Measurements from ENCODE around the gene ATG2B. TPM values are rescaled to one million over a fixed set of nuclear protein-coding genes. Genes with fewer than 3 reads are reported as not detected.

Gene ATG2B
- total RNA-seq, 1 donor from 2014 or later, result 22.4 TPM

DNA sequence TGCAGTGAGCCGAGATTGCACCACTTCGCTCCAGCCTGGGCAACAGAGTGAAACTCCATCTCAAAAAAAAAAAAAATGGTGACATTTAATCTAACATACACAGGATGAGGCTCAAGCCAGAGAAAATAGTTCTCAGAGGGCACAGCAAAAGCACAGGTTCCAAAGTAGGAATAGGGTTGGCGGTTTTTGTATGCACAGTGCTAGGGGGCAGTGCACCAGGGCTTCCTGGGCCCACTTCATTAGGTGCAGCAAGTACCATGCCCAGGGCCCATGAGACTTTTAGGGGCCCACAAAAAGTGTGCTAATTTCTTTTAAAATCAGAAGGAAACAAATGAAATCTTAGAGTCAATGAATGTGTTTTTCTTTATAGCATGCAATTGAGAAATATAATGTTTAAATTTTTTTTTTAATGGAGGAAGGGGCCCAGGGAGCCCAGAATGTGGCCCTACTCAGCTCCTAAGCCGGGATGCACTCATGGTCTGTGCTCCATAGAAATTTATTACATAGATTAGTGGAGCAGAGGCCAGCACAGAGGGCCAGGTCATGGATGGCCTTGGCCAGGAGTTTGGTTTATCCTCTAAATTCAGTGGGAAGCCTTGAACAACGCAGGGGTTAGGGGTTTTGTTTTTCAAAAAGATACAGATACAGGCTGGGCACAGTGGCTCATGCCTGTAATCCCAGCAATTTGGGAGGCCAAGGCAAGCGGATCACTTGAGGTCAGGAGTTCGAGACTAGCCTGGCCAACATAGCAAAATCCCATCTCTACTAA is 31.1 kb upstream of the ATG2B start:
- Histone ChIP-seq H3K9me3 (no peaks in the 10 kb centered on the region), H3K27ac (no peak overlapping the region), H3K4me1 (peaks cover 14% of the 10 kb centered on the region), H3K27me3 (ENCODE audit: low read depth) (no peaks in the 10 kb centered on the region), H3K4me3 (no peak overlapping the region), H3K36me3 (no peaks in the 10 kb centered on the region)
- intact Hi-C loops (cut with DNase I), result no loop called here
- TF ChIP-seq, protein P1, sequence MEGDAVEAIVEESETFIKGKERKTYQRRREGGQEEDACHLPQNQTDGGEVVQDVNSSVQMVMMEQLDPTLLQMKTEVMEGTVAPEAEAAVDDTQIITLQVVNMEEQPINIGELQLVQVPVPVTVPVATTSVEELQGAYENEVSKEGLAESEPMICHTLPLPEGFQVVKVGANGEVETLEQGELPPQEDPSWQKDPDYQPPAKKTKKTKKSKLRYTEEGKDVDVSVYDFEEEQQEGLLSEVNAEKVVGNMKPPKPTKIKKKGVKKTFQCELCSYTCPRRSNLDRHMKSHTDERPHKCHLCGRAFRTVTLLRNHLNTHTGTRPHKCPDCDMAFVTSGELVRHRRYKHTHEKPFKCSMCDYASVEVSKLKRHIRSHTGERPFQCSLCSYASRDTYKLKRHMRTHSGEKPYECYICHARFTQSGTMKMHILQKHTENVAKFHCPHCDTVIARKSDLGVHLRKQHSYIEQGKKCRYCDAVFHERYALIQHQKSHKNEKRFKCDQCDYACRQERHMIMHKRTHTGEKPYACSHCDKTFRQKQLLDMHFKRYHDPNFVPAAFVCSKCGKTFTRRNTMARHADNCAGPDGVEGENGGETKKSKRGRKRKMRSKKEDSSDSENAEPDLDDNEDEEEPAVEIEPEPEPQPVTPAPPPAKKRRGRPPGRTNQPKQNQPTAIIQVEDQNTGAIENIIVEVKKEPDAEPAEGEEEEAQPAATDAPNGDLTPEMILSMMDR (IDR thresholded peaks at IDR 0.05), result no peak
- ATAC-seq (no peak), DNase-seq (no peak)

DNA sequence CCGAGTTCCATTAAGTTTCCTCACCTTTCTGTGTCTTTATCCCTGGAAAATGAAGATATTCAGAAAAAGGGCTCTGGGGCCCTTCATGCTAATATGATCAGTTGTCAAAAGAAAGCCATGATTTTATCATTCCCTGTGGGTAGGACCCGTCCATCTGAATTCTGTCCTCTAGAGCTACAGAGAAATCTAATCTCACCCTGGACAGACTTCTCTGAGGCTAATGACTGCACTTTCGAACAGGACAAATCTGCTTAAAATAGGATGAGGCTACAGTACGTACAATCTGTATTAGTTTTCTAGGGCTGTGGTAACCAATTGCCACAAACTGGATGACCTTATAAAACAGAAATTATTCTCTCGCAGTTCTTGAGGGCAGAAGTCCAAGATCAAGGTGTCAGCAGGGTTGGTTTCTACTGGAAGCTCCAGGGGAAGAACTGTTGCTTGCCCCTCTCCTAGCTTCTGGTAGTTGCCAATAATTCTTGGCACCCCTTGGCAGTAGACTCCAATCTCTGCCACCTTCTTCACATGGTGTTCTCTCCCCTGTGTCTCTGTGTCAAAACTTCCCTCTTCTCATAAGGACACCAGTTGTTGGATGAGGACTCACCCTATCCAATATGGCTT is 30.0 kb upstream of the ATG2B start:
- Histone ChIP-seq H3K4me1 (peaks cover 14% of the 10 kb centered on the region), H3K36me3 (no peaks in the 10 kb centered on the region), H3K4me3 (no peak overlapping the region), H3K9me3 (no peaks in the 10 kb centered on the region), H3K27me3 (ENCODE audit: low read depth) (no peaks in the 10 kb centered on the region), H3K27ac (no peak overlapping the region)
- DNase-seq (no peak), ATAC-seq (no peak)
- intact Hi-C loops (cut with DNase I), result no loop called here
- TF ChIP-seq, protein P1 (IDR thresholded peaks at IDR 0.05), result no peak

- Histone ChIP-seq H3K9me3 (no peaks in the 10 kb centered on the region), H3K4me1 (peaks cover 14% of the 10 kb centered on the region), H3K27me3 (ENCODE audit: low read depth) (no peaks in the 10 kb centered on the region), H3K4me3 (peak overlapping the region; percentile 70), H3K36me3 (peaks cover 3% of the 10 kb centered on the region), H3K27ac (peak overlapping the region; percentile 64)
- peak; percentile 98 for DNase-seq
- peak; percentile 98 to 99 for ATAC-seq
- intact Hi-C loops (cut with DNase I), result no loop called here
- TF ChIP-seq, protein P1 (IDR thresholded peaks at IDR 0.05), result no peak
These were observed 28.4 kb upstream of the ATG2B start for GRCh38 chr14:96391293-96392118.

DNA sequence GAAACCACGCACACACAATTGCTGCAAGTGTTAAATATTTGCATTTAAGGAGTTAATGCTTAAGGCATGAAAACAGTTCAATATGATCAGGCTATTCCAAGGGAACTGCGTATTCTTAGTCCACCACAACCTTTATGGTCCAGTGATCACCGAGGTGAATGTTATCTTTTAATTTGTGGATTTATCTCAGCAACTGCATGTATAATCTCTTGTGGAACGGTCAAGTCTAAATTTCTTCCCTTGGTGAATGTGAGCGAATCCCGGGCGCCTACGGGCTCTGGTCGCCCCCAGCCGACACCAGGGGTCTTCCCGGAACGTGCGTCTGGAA is 27.8 kb upstream of the ATG2B start:
- Histone ChIP-seq H3K4me3 (peak overlapping the region; percentile 70), H3K27ac (peak overlapping the region; percentile 56), H3K4me1 (peaks cover 14% of the 10 kb centered on the region), H3K27me3 (ENCODE audit: low read depth) (no peaks in the 10 kb centered on the region), H3K9me3 (no peaks in the 10 kb centered on the region), H3K36me3 (peaks cover 9% of the 10 kb centered on the region)
- no peak for ATAC-seq
- TF ChIP-seq, protein P1 (IDR thresholded peaks at IDR 0.05), result no peak
- no peak for DNase-seq
- intact Hi-C loops (cut with DNase I), result no loop called here

DNA sequence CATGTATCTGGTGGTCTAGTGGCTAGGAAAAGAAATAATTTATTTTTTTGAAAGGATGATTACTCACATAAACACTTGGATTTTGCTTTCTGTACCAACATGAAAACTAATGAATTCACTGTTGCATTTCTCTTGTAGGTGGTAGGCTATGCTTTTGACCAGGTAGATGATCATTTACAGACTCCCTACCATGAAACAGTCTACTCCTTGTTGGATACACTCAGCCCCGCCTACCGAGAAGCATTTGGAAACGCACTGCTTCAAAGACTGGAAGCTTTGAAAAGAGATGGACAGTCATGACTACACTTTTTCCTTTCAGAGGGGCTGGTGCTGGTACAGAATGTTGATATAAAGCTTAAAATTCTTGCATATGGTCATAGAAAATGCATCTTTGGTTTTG is 22.2 kb upstream of the ATG2B start:
- TF ChIP-seq, protein P1 (IDR thresholded peaks at IDR 0.05), result no peak
- Histone ChIP-seq H3K36me3 (peaks cover 36% of the 10 kb centered on the region), H3K9me3 (no peaks in the 10 kb centered on the region), H3K27me3 (ENCODE audit: low read depth) (no peaks in the 10 kb centered on the region), H3K27ac (no peak overlapping the region), H3K4me1 (no peaks in the 10 kb centered on the region), H3K4me3 (no peak overlapping the region)
- intact Hi-C loops (cut with DNase I), result no loop called here
- ATAC-seq (no peak), DNase-seq (no peak)

All from lower lobe of right lung (tissue), 2 donors.